Neural progenitor cell (in vitro differentiated cells): ENCODE measurements around the gene PRKCB.

Source experiments
- CTCF ChIP-seq: fragments of 200-600 bp; sonication (generic); IDR thresholded peaks from 2 replicates; pipeline ENCODE4 v1.5.1; 2017; ENCODE audit warnings: antibody characterized with exemption, mild to moderate bottlenecking
- EZH2 ChIP-seq: fragments of 200-600 bp; sonication (generic); IDR thresholded peaks from 2 replicates; pipeline ENCODE4 v1.6.1; 2017; ENCODE audit warnings: antibody characterized with exemption, mild to moderate bottlenecking, moderate library complexity

- TF ChIP-seq CTCF = no peak
- no peak for TF ChIP-seq EZH2
These were observed 255.3 kb downstream of the PRKCB start for GRCh38 chr16:24091125-24091524.
